T47D (cell line): ENCODE measurements around the gene AMPH.
A peak's percentile ranks its signal among the peaks of the same experiment; 100 is the strongest.

Experiments used
- DNase-seq, 2 experiments: peaks; one replicate each; pipeline versions ENCODE4 v3.0.0 to v3.0.0-alpha.2; 2011 to 2012; ENCODE audit warnings: low read depth in 1 of 2, low spot score in 1 of 2
- JUND ChIP-seq: IDR thresholded peaks from 2 replicates; pipeline ENCODE4 v1.6.1; 2012; ENCODE audit warnings: low read depth
- in situ Hi-C: cut with HindIII; loops from 2 replicates; pipeline ENCODE4 v1.10.0; 2016; ENCODE audit warnings: low sequenced_read_pairs, low pct_unique_long_range_greater_than_20kb

Gene AMPH

DNA sequence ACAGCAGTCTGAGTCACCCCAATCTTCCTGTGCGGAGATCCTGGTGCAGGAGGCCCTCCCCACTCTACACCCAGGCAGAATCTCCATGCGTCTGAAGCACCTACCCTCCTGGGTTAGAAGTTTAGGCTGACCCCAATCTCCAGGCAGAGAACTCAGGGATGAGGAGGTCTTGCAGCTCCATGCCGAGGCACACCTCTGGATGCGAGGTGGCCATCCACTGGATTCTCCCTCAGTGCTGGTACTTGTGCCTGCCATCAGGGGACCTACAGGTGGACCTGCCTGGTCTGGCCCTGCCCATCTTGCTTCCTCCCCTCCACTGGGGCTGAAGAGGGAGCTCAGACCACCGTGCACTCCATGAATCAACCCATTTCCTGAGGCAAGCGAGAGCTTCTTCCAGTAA is 28.8 kb upstream of the AMPH start:
- TF ChIP-seq JUND: no peak
- DNase-seq: no peak
- in situ Hi-C loops: no loop called here

GRCh38 chr7:38658921-38659320 is 27.7 kb upstream of the AMPH start:
- TF ChIP-seq JUND: no peak
- DNase-seq: no peak
- in situ Hi-C loops: no loop called here

DNA sequence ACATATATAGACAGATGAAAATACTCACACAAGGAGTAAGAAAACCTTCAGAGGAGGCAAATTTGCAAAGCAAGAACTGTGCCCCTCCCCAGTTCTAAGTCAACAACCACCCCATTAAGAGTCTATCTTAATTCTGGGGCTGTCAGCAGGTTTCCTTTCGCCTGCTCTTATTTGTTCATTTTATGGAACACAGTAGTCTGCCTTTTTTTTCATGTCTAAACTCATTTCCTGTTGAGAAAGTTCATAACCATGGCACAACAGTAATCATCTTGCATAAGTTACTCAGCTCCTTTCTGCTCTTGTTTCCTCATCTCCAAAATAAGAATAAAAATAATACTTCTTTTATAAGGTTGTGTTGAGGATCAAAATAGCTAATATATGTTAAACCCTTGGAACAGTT is 25.8 kb upstream of the AMPH start:
- DNase-seq: no peak
- TF ChIP-seq JUND: no peak
- in situ Hi-C loops: no loop called here

GRCh38 chr7:38655833-38656774 is 24.9 kb upstream of the AMPH start:
- in situ Hi-C loops: no loop called here
- TF ChIP-seq JUND: no peak
- no peak for DNase-seq

GRCh38 chr7:38637957-38638356 is 6.8 kb upstream of the AMPH start:
- in situ Hi-C loops: no loop called here
- DNase-seq: no peak
- TF ChIP-seq JUND: no peak

DNA sequence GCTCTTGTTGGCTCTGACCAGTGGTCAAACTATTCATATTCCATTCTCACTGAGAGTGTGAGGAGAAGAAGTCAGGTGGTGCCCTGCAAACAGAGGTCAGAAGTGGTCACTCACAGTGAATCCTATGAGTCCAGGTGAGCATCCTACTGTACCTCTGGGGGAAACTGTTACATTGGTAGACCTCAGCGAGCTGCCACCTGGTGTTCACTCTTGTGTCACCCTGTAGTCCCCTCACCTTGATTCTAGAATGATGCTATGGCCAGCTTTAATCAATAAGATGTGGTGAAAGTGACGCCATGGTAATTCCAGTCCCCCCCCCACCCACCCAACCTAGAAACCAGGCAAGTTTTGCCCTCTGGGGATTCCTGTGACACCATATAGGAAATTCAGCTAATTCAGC is 1.2 kb upstream of the AMPH start:
- in situ Hi-C loops: no loop called here

DNA sequence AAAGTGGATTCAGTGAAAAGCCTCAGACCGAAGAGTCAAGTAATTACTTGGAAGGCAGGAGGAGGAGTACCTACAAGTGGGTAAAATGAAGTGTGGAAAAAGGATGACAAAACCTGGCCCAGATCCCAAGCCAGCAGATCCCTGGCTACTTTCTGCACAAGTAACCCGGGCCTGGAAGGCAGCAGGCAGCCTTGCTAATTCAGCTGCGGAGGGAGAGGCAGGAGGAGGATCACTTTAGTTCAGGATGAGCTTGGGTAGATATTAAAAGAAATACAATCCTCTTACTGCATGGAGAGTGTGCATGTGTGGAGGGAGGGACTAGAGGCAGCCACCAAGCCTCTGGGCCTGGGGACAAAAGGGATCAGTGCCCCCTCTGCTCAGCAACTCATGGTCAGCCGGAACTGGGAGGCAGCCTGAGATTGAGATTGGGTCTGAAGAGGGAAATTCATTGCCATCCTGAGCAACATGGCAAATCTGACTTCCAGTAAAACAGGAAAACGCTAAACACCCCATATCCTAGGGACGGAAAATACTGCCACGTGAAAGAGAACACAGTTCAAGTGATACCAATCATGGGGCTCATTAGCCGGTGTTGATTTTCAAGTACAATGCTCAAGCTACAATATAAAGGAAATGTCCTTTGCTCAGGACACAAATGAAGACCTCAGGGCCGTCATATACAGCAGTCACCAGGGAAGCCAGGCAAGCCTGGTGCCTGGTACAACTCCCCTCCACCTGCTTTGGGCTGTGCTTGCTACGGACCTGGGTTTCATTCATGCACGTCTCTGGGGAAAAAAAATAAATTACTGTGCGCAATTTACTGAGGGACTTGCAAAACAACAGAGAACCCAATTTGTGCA is 1.3 kb downstream of the AMPH start:
- TF ChIP-seq JUND: no peak
- DNase-seq: no peak
- in situ Hi-C loops: no loop called here

More for the DNA sequence above, 1.2 kb upstream of the AMPH start:
- TF ChIP-seq JUND: no peak
- DNase-seq: peak in 1 of 2 experiments; percentile 34

DNA sequence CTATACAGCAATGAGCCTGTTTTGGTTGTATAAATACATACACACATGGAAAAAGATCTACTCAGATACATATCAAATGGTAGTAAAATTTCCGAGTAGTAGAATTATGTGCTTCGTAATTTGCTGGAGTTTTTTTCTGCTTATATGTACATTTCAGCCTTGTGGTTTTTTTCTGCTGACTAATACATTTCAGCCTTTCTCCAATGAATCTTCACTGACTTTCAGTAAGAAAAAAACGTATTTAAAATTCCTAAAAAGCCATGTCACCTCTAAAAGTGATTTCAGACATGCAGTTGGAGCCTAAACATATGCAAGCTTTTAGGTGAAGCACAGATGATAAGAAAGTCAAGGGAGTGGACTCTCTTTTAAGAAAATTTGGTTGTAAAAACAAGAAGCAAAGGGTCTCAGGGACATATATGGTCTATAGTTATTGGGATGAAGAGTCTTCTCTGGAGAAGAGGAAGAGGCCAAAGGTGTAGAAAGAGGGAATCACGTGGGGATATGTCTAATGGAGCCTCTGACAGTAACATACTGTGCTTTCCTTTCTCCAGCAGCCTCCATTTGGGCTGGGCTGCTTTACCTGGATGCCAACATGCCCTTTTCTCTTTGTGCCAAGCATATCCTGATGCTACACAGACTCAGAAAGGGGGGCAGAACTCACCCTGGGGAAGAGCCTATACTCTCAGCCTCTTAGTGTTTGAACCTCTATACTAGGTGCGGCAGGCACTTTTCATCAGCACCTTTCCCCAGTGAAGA is 2.4 kb downstream of the AMPH start:
- no peak for DNase-seq
- TF ChIP-seq JUND: no peak
- in situ Hi-C loops: no loop called here

DNA sequence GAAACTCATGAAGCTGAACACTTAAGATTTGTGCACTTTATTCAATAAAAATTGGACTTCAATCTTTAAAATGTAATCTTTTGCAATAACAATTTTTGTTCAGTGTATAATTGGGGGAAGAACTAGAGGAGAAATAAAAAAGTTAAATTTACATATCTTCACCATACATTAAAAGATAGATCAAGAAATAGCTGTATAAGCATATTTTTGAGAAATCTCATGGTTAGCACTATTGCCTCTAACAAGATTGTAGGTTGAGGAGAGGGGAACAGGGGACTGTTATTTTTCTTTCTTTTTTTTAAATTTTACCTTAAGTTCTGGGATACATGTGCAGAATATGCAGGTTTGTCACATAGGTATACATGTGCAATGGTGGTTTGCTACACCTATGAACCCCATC is 5.3 kb downstream of the AMPH start:
- no peak for TF ChIP-seq JUND
- in situ Hi-C loops: no loop called here
- no peak for DNase-seq

DNA sequence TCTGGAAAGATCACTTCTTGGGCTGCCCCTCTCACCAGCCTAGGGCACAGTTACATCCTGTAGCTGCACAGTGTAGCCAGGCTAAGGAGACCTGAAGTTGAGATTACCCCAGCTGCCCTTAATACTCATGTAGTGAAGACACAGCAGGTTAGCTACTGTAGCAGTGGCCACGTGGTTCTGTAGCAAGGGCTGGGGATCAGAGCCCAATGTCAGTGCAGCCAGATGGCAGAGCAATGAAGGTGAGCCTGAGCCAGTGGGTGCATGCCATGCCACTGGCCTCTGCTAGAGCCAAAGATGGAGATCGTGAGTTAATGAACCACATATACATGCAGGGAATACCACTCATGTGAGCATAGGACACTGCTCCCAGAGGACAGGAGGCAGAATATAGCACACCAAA is 15.5 kb downstream of the AMPH start:
- TF ChIP-seq JUND: no peak
- in situ Hi-C loops: no loop called here

GRCh38 chr7:38607466-38607865 is 23.7 kb downstream of the AMPH start:
- no peak for DNase-seq
- TF ChIP-seq JUND: no peak

More for the DNA sequence above, 15.5 kb downstream of the AMPH start:
- no peak for DNase-seq

GRCh38 chr7:38600741-38601140 is 30.4 kb downstream of the AMPH start:
- no peak for TF ChIP-seq JUND
- in situ Hi-C loops: no loop called here
- DNase-seq: no peak

More at GRCh38 chr7:38607466-38607865, 23.7 kb downstream of the AMPH start:
- in situ Hi-C loops: no loop called here
